ENCODE results near the gene ARMCX5.

Gene ARMCX5

GRCh38 chrX:102599084-102599950, at the start of gene ARMCX5:
TSS of gene ARMCX5 (plus strand) at chrX:102599515. CDS start at chrX:102602142, 2,627 bp downstream.
- peak; percentile 85 for DNase-seq (ENCODE audit: low read depth)
- H3K4me3 ChIP-seq (ENCODE audit: low read depth, low read length): peak within 1 kb of the TSS; percentile 68
- no peak for TF ChIP-seq CTCF (IDR thresholded peaks at IDR 0.05; ENCODE audit: control insufficient read depth, extremely low read depth, insufficient read depth)

- H3K4me3 ChIP-seq (ENCODE audit: low read depth, low read length): no peak overlapping the region
- no peak for DNase-seq (ENCODE audit: low read depth)
- TF ChIP-seq CTCF (IDR thresholded peaks at IDR 0.05; ENCODE audit: control insufficient read depth, extremely low read depth, insufficient read depth): no peak
These were observed 40.7 kb upstream of the ARMCX5 start for GRCh38 chrX:102558607-102559006.

- TF ChIP-seq CTCF (IDR thresholded peaks at IDR 0.05; ENCODE audit: control insufficient read depth, extremely low read depth, insufficient read depth): no peak
These were observed 38.8 kb upstream of the ARMCX5 start for GRCh38 chrX:102560423-102561068.

GRCh38 chrX:102580891-102581290, 18.4 kb upstream of the ARMCX5 start:
- no peak overlapping the region for H3K4me3 ChIP-seq (ENCODE audit: low read depth, low read length)
- no peak for TF ChIP-seq CTCF (IDR thresholded peaks at IDR 0.05; ENCODE audit: control insufficient read depth, extremely low read depth, insufficient read depth)
- DNase-seq (ENCODE audit: low read depth): no peak

More at GRCh38 chrX:102560423-102561068, 38.8 kb upstream of the ARMCX5 start:
- no peak overlapping the region for H3K4me3 ChIP-seq (ENCODE audit: low read depth, low read length)
- no peak for DNase-seq (ENCODE audit: low read depth)

GRCh38 chrX:102593367-102593766, 5.9 kb upstream of the ARMCX5 start:
- no peak for TF ChIP-seq CTCF (IDR thresholded peaks at IDR 0.05; ENCODE audit: control insufficient read depth, extremely low read depth, insufficient read depth)
- DNase-seq (ENCODE audit: low read depth): no peak
- H3K4me3 ChIP-seq (ENCODE audit: low read depth, low read length): no peak overlapping the region

GRCh38 chrX:102599951-102600579, 750 bp downstream of the ARMCX5 start:
- no peak for DNase-seq (ENCODE audit: low read depth)
- H3K4me3 ChIP-seq (ENCODE audit: low read depth, low read length): peak overlapping the region; percentile 68
- TF ChIP-seq CTCF (IDR thresholded peaks at IDR 0.05; ENCODE audit: control insufficient read depth, extremely low read depth, insufficient read depth): peak; percentile 7; the same call in 1 of the 2 replicates
